Osteocyte (in vitro differentiated cells): ENCODE results near the gene MYH10. TPM values are rescaled to one million over a fixed set of nuclear protein-coding genes. Genes with fewer than 3 reads are reported as not detected.

Experiments used
- DNase-seq: peaks from one replicate; pipeline ENCODE4 v3.0.0; 2021; ENCODE audit warnings: mixed read lengths; ENCODE audit not compliant: unreplicated experiment; ENCODE audit errors: extremely low spot score
- H3K27ac Mint-ChIP-seq: one replicate; pipeline ENCODE4 v1.8.0; 2021; ENCODE audit warnings: mild to moderate bottlenecking, mixed read lengths; ENCODE audit not compliant: unreplicated experiment
- H3K27me3 Mint-ChIP-seq: one replicate; pipeline ENCODE4 v1.8.0; 2021; ENCODE audit warnings: mixed read lengths; ENCODE audit not compliant: unreplicated experiment
- H3K36me3 Mint-ChIP-seq: one replicate; pipeline ENCODE4 v1.8.0; 2021; ENCODE audit warnings: mixed read lengths; ENCODE audit not compliant: unreplicated experiment
- H3K4me1 Mint-ChIP-seq: one replicate; pipeline ENCODE4 v1.8.0; 2021; ENCODE audit warnings: mixed read lengths; ENCODE audit not compliant: unreplicated experiment
- H3K4me3 Mint-ChIP-seq: one replicate; pipeline ENCODE4 v1.8.0; 2021; ENCODE audit warnings: mild to moderate bottlenecking, moderate library complexity, mixed read lengths; ENCODE audit not compliant: unreplicated experiment
- H3K9me3 Mint-ChIP-seq: one replicate; pipeline ENCODE4 v1.8.0; 2021; ENCODE audit warnings: mixed read lengths; ENCODE audit not compliant: unreplicated experiment
- CTCF ChIP-seq: fragments of 200-600 bp; sonication (generic); IDR thresholded peaks from 2 replicates; pipeline ENCODE4 v1.5.0; 2021; ENCODE audit warnings: antibody characterized with exemption, mild to moderate bottlenecking, moderate library complexity
- total RNA-seq: library from RNA; stranded (reverse); gene quantifications from 2 replicates; pipeline ENCODE4 v1.2.1, GENCODE V29; 2021

MYH10 gene
- total RNA-seq, 1 donor from 2014 or later = 110 TPM

- no peak overlapping the region for H3K4me3 Mint-ChIP-seq
- H3K27ac Mint-ChIP-seq = no peak overlapping the region
Measured at GRCh38 chr17:8494506-8495111, 135.9 kb downstream of the MYH10 start.

GRCh38 chr17:8494021-8494420, 136.5 kb downstream of the MYH10 start:
- DNase-seq = no peak
- Mint-ChIP-seq H3K4me1 (peaks cover 4% of the 10 kb centered on the region), H3K36me3 (peaks cover 47% of the 10 kb centered on the region), H3K4me3 (no peak overlapping the region), H3K27me3 (no peaks in the 10 kb centered on the region), H3K27ac (no peak overlapping the region), H3K9me3 (no peaks in the 10 kb centered on the region)
- no peak for TF ChIP-seq CTCF

More at GRCh38 chr17:8494506-8495111, 135.9 kb downstream of the MYH10 start:
- no peaks in the 10 kb centered on the region for H3K27me3 Mint-ChIP-seq
- TF ChIP-seq CTCF = no peak
- no peaks in the 10 kb centered on the region for H3K4me1 Mint-ChIP-seq
- no peaks in the 10 kb centered on the region for H3K9me3 Mint-ChIP-seq
- no peak for DNase-seq
- H3K36me3 Mint-ChIP-seq = peaks cover 47% of the 10 kb centered on the region

GRCh38 chr17:8492121-8492520, 138.4 kb downstream of the MYH10 start:
- TF ChIP-seq CTCF = no peak
- DNase-seq = no peak
- H3K9me3 Mint-ChIP-seq = no peaks in the 10 kb centered on the region
- H3K4me1 Mint-ChIP-seq = peaks cover 10% of the 10 kb centered on the region
- H3K27ac Mint-ChIP-seq = no peak overlapping the region
- no peak overlapping the region for H3K4me3 Mint-ChIP-seq
- H3K36me3 Mint-ChIP-seq = peaks cover 58% of the 10 kb centered on the region
- no peaks in the 10 kb centered on the region for H3K27me3 Mint-ChIP-seq

- peaks cover 10% of the 10 kb centered on the region for H3K4me1 Mint-ChIP-seq
- no peak overlapping the region for H3K27ac Mint-ChIP-seq
- H3K27me3 Mint-ChIP-seq = no peaks in the 10 kb centered on the region
- no peak for TF ChIP-seq CTCF
- peaks cover 5% of the 10 kb centered on the region for H3K9me3 Mint-ChIP-seq
- H3K36me3 Mint-ChIP-seq = peaks cover 68% of the 10 kb centered on the region
- H3K4me3 Mint-ChIP-seq = no peak overlapping the region
- no peak for DNase-seq
Measured at GRCh38 chr17:8490256-8491023, 140.1 kb downstream of the MYH10 start.

- Mint-ChIP-seq H3K4me3 (no peak overlapping the region), H3K4me1 (peaks cover 10% of the 10 kb centered on the region), H3K36me3 (peaks cover 74% of the 10 kb centered on the region), H3K27ac (no peak overlapping the region), H3K27me3 (no peaks in the 10 kb centered on the region), H3K9me3 (peaks cover 7% of the 10 kb centered on the region)
- no peak for DNase-seq
- TF ChIP-seq CTCF = no peak
Measured at GRCh38 chr17:8489841-8490240, 140.7 kb downstream of the MYH10 start.
